Fibroblast of pulmonary artery (primary cell): ENCODE measurements around the gene TMEM247.

Source experiments
- DNase-seq: peaks from one replicate; pipeline ENCODE4 v3.0.0-alpha.2; 2010; ENCODE audit warnings: low read depth
- H3K4me3 ChIP-seq: replicated peaks from 2 replicates; pipeline ENCODE4 v1.5.1; 2011; ENCODE audit warnings: low read depth, mild to moderate bottlenecking, control low read depth, low read length, moderate library complexity
- CTCF ChIP-seq: IDR thresholded peaks from 2 replicates; pipeline ENCODE4 v1.5.1; 2011; ENCODE audit warnings: mild to moderate bottlenecking, control low read depth, low read length, inconsistent platforms; ENCODE audit errors: missing control alignments

TMEM247 gene

GRCh38 chr2:46480562-46480961 is 1.2 kb downstream of the TMEM247 start:
- DNase-seq: no peak
- H3K4me3 ChIP-seq: no peak overlapping the region
- no peak for TF ChIP-seq CTCF

GRCh38 chr2:46481198-46482193 is 2.1 kb downstream of the TMEM247 start:
- DNase-seq: peak; percentile 88
- TF ChIP-seq CTCF: no peak
- H3K4me3 ChIP-seq: no peak overlapping the region

GRCh38 chr2:46482490-46482889 is 3.1 kb downstream of the TMEM247 start:
- H3K4me3 ChIP-seq: no peak overlapping the region
- TF ChIP-seq CTCF: no peak
- DNase-seq: no peak

- no peak for DNase-seq
- TF ChIP-seq CTCF: no peak
- no peak overlapping the region for H3K4me3 ChIP-seq
These were observed 5.6 kb downstream of the TMEM247 start for GRCh38 chr2:46485002-46485401.

- H3K4me3 ChIP-seq: no peak overlapping the region
- no peak for TF ChIP-seq CTCF
- no peak for DNase-seq
These were observed 7.1 kb downstream of the TMEM247 start for GRCh38 chr2:46486436-46486835.

- TF ChIP-seq CTCF: no peak
- H3K4me3 ChIP-seq: no peak overlapping the region
- DNase-seq: peak; percentile 73
These were observed 8.4 kb downstream of the TMEM247 start for GRCh38 chr2:46487667-46488335.
